HL-60/S4 treated with phorbol 12-myristate 13-acetate at 8.2 ng/mL for 4 days and 3 days (cell line): ENCODE results near the gene KCNH5.

Experiments
- in situ Hi-C: fragments of 300-500 bp; cut with MboI; formaldehyde crosslinking; loops from 2 replicates; pipeline ENCODE4 v1.15.0; 2022; ENCODE audit warnings: low sequenced_read_pairs

Gene KCNH5

DNA sequence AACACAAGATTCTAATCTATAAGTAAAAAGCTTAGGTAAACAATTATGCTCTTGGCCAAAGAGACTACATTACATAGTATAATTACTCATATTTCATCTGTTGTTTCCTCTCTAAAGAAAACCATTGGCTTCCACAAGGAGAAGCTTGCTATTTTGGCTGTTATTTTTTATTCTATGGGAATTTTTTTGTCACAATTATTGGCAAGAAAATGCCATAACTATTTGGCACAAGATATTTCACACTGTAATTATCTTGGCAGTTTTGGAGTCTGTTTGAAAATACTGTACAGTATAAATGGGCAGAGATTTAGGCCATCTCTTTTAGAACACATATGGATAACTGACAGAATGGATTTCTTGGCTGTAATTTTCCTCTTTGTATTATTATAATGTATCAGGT, 51.2 kb downstream of the KCNH5 start:
- in situ Hi-C loops, result no loop called here

DNA sequence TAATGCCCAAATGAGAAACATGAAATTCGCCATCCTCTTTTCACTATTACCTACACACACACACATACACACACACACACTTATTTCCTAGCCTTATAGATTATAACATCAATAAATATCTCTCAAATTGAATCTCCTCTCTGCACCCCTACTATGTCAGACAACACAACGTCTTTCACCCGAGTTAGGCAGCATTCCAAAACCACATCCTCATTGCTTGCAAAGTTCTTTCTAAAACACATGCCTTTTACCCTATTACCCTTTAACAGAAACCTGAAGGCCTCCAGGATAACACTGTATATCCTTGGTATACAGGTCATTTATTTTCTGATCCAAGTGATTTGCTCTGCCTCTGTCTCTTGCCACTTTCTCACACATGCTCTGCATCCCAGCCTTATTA, 56.3 kb downstream of the KCNH5 start:
- in situ Hi-C loops, result no loop called here

DNA sequence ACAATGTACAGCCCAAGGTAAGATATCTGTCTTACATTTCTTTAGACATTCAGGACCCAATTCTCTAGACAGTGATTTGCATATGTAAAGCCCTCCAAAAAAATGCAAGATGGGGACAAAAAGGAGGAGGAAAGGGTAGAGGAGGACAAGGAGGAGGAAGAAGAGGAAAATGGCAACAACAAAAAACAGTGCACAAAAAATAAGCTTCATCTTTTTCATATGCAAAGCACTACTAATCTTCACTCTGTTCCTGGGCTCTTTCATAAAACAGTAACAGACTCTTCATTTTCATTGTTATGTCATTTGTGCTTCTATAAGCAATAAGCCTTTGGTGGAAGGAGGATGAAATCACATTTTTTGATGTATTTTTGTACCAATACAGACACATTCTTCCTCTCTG, 61.4 kb downstream of the KCNH5 start:
- in situ Hi-C loops, result no loop called here

DNA sequence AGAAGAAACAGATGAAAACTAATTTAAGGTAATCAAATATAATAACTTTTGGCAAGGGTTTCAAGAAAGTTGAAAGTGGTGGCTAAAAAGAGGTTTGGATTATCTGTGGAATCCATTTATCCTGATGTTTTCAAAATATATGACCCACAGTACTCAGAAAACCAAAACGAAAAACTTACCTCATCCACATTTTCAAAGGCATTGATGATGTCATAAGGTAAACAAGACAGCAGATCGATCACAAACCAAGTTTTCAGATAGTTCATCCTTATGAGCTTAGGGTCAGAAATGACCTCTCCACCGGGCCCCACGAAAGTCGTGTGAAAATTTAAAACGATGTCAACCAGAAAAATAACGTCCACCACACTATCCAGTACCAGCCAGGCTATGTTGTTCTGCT, 64.6 kb downstream of the KCNH5 start:
- in situ Hi-C loops, result no loop called here

DNA sequence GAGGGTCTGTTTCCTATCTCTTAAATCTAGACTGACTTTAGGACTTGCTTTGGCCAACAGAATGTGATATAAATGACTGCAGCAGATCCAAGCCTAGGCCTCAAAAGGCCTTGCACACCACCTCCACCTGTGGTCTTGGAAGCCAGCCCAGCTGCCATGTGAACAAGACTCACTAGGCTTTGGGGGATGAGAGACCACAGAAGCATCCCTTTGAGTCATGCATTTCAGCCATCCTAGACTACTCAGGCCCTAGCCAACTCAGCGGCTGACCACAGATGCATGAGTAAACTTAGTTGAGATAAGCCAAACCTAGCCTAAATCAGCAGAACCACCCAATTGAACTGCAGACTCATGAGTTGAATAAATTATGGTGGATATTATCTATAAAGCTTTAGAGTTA, 87.7 kb downstream of the KCNH5 start:
- in situ Hi-C loops, result no loop called here

DNA sequence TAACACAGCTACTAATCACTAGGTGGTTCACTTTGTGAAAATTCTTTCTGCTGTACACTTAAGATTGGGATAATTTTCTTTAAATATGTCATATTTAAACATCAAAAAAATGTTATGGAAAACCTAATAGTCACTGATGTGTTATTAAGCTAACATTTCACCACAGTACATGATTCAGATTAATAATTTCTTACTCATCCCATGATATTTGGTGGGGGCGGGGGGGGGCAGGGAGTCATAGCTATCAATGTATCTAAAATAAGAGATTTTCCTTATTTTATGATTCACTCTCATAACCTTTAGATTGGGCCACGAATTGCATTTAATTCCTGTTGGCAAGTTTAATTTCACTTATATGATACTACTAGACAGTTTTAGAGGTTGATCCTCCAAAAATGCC, 88.8 kb downstream of the KCNH5 start:
- in situ Hi-C loops, result no loop called here

DNA sequence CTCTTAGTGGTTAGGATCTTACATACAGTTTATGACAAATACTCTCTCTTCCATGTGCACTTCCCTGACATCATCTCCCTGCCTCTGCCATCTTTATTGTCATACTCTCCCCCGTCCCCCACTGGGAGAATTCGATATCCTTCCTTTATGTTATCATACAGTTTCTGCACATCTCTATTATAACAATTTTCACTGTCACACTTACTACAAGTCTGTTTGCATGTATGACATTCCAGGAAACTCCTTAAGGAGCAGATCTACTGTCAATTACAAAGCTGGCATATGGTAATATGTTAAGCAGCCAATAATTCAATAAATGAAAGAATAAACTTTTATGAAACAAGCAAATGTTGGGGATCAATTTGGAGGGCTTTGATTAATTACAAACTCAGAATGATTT, 91.1 kb downstream of the KCNH5 start:
- in situ Hi-C loops, result no loop called here

DNA sequence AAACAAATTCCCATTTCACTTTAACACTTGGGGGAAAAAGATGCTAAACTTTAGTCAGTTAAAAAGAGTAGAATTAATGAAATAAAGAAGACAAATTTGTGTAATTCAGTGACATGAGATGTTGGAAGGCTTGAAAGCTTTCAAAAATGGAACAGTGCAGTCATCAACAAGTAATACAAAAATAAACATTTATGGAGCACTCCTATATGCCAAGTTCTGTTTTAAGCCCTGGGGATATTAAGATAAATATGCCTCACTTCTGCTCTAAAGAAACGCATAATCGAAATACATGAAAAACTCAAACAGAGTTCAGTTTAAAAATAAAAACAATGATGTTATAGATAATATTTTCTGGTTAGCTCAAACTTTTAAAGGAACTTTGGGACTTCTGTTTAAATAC, 93.0 kb downstream of the KCNH5 start:
- in situ Hi-C loops, result no loop called here

DNA sequence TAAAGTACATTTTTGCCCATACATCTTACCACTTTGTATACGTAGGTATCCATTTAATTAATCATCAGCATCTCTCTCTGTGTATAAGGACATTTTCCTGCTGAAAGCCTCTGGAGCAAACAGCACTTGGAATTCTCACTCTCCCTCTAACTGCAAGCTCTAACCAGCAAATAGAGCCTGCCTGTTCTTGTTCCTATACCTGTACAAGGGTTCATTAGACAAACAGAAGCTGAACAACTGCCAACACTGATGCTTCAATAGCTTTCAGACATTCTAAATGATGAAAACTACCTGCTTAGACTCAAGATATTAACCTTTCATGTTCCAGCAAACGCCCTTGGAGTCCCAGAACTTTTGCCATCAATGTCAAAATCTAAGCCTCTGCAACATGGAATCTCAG, 98.0 kb downstream of the KCNH5 start:
- in situ Hi-C loops, result no loop called here

DNA sequence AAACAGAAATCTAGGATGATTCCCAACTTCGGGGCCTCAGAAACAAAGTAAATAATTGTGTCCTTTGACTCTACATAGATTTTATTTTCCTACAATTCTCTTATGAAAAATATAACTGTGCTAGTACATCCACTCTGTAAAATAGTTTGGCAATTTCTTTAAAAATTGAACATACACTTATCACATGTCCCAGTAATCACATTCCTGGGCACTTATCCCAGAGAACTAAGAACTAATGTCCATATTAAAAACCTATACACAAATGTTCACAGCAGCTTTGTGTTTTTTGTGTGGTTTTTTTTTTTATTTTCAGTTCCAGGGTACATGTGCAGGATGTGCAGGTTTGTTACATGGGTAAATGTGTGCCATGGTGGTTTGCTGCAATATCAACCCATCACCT, 99.0 kb downstream of the KCNH5 start:
- in situ Hi-C loops, result no loop called here

DNA sequence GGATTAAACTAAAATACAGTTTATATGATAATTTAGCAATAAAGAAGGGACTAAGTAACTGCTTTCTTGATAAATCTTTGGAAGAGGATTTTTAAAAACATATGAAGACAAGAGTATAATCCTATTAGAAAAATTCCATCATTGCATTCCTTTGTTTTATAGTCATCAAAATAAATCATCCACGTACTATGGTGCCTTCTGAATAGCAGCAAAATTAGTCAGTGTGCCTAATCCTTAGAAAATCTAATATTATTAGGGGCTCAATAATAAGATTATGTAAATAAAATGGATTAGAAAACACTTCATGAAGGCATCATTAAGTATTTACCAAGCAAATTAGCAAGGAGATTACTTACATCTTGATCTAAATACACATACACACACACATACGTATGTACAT, 102.1 kb downstream of the KCNH5 start:
- in situ Hi-C loops, result no loop called here

DNA sequence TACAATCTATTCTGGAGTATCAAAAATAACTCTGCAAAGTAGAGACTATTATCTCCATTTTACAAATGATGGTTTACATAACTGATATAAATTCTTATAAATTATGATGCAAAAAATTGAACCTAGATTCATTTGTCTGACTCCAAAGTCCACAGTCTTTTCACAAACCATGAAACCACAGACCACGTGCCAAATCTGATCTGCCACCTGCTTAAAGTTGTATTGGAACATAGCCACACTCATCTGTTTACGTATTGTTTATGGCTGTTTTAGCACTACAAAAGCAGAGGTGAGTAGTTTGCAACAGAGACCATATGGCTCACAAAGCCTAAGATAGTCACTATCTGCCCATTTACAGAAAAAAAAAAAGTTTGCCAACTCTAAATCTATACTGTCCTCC, 105.3 kb downstream of the KCNH5 start:
- in situ Hi-C loops, result no loop called here

DNA sequence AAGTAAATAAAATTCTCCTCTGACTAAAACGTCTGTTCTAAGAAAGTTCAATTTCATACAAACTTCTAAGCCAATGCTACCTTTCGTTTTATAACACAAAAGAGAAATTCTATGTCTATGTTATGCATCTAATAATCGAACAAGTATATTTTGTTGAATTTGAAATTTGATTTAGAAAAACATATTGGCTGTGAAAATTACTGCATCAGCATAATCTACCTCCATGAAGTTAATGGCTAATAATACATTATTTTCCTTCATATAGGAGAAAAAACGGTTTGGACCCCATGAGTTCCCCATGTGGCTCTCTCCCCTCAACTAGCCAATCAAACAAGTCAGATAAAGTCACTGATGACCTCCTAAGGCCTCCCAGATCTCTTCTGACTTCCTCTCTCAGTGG, 106.5 kb downstream of the KCNH5 start:
- in situ Hi-C loops, result no loop called here

DNA sequence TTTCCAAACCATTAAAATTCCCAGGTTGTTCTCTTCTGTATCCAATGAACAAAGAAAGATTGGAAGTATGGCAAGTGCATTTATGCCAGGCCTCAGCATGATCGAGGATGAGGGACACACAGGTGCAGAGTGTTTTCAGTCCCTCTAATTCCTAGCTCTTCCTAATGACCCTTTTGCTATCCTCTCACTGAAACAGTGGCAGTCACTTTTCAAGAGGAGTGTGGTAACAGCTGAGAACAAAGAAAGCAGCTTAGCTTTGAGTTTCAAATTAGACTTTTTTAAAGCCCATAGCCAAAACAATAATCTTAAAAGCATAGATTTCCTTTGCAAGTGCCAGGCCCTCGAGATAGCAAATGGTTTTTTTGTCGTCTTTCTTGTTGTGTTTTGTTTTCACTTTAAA, 110.8 kb downstream of the KCNH5 start:
- in situ Hi-C loops, result no loop called here

DNA sequence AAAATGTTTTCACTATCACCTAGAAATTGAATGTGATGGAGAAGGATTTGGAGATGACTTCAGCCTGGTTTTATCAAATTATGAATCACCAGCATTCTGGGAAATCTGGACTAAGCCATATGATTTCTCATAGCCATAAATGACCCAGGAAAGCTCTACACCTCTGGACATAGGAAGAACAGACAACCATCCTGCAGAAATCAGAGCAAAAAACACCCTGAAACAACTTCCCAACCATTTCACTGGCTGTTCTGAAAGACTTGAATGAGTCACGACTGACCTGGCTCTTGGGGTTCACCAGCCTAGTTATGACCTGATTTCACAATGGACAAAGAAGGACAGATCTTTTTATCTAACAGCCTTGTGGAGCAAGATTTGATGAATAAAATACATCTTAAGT, 123.8 kb downstream of the KCNH5 start:
- in situ Hi-C loops, result no loop called here

DNA sequence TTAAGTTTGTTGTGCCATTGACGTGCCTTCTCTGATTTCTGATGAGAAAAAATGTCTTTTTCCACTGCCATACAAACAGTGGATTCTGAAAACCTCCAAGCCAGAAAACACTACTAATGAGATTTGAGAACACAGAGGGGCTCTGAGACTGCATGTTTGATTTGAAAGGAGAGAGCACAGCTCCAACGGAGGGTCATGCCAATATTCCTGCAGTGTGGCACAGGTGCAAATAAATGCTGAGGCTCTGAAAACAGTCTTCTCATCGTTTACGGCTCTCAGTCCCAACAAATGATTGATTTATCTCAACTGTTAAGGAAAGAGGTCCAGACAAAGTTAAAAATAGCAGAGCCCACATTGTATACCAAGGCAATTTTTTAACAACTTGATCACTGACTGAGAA, 128.7 kb downstream of the KCNH5 start:
- in situ Hi-C loops, result no loop called here

DNA sequence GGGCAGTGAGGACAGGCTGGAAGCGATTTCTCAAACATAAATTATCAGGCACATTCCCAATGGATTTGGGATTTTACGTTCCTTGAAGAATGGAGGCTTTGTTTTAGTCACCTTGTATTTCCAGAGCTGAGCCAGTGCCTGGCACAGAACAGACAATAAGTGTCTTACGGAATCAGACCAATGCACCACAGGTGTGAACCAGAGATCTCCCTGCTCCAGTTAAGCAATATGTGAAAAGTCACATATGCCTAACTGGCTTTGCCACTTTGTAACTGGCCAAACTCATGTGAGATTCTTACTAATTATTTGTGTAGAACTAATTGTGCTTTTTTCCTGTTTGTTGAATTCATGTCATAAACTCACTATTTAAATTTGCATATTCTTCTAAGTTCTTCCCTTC, 130.4 kb downstream of the KCNH5 start:
- in situ Hi-C loops, result no loop called here

DNA sequence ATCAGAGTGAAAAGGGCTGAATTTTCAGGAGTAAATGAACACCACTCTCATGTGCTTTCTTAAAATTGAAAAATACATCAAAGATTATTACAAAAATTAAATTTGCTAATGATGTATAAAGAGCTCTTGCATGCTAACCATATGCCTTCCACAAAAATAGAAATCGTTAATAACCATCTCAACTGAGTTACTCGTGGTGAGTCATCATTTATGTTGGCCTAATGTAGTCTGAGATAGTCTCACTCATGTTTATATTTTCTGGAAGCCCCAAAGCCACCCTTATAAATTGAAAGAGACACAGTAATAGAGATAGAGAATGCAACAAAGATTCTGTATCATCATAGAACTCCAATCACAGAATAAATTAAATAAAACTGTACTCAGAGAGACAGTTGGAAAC, 131.2 kb downstream of the KCNH5 start:
- in situ Hi-C loops, result no loop called here

DNA sequence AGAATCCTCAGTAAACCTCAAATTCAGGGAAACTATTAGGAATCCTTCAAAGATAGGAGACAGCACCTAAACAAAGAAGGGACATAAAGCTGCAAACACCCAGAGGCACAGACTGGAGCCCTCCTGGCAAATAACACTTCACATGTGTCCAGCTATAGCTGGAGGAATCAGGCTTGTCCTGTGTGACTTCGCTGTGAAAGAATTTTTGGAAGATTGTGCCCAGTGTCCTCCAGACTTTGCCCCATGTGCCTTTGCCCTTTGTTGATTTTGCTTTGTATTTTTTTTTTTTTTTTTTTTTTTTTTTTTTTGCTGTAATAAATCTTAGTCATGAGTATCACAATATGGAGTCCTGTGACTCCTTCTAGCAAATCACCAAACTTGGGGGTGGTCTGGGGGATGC, 136.8 kb downstream of the KCNH5 start:
- in situ Hi-C loops, result no loop called here

DNA sequence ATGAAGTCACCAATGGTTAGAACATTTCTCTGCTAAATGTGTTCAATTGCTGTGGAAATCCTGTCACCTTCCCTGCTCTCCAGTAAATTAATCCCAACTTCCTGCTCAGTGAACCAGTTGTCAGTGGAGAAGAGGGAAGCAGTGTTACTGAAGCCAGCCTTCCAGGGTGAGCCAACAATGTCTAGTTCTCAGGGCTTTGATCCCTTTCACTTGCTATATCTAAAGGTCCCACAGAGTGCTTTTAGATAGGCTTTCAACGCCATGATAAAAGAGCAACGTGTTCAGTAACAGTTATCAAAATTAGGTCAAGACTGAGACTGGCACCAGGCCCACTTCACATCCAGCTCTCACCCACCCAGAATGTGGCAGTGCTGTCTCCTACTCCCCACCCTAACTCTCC, 139.7 kb downstream of the KCNH5 start:
- in situ Hi-C loops, result no loop called here

DNA sequence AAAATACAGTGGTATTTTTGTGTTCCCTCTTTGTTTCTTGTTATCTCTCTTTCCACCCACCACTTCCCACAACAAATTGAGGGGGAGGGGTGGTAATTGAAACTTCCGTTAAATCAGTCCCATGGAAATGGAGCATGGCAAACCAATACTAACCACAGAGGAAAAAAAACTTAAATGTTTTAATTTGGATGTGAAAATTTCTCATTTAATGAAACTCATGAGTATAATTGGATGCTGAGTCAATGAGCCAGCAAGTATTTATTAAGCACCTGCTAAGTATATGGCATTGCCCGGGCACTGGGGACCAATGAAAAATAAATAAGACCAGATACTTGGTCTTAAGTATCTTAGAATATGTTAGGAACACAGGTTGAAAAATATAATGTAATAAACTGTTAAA, 147.5 kb downstream of the KCNH5 start:
- in situ Hi-C loops, result no loop called here

DNA sequence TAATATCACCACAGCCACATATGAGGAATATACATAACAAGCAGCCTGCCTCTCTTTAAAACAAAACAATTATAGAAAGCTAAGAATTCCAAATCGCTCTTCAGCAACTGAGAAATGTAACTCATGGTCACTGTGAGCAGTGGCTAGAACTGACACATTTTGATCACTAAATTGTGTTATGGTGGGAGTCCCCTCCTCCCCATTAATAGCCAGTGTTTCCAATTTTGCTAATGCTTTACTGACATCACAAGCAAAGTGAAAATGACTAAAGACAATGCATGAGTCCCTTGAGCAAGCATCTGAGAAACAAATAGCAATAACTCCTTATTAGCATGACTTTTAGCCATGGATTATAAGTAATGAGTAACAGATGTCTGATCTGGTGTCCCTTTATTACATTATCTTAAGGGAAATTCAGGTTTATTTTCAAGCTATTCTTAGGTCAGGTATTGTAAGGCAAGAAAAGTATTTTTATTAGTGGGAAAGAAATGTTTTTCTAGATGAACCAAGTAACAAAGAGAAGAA, 148.3 kb downstream of the KCNH5 start:
- in situ Hi-C loops, result no loop called here

DNA sequence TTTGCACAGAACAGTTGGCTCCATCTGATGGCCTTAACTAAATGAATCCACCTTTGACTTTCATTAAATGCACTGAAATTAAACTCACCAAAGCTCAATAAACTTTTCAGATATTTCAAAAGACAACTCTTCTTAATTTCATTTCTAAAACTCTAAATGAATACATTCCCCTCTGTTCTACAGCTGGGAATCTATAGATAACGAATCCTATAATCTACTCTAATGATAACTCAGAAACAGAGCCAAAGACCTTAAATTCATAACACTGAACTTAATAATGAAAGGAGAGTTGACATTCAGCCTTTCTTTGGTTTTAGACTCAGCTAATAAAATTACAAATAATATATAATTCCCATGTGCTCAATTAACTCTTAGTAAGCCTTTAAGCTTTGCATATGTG, 150.5 kb downstream of the KCNH5 start:
- in situ Hi-C loops, result no loop called here

DNA sequence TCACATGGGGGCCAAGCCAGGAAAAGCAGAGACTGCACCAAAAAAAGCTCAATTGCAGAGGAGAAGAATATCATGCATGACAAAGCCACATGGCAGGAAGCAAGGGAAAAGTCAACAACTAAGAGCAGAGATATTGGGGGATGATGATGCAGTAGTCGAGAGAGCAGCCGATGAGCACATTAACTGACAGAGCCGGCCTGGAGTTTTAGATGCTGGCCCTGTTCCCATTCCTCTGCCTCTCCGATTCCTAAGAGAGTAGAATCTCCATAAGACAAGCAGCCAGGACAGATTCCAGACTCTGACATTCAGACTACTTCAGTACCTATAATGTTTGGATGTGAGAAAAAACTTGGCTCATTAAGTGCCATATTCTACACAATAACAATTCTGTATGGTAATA, 155.9 kb downstream of the KCNH5 start:
- in situ Hi-C loops, result no loop called here
